Measurements from ENCODE around the gene TPT1. TPM values are rescaled to one million over a fixed set of nuclear protein-coding genes. Genes with fewer than 3 reads are reported as not detected.
"Not testable (repeated sequence)": the region's sequence is repeated elsewhere in the genome, so short reads cannot be mapped to it uniquely, and the experiment has no call there.

TPT1 gene
- 3,472 and 4,120 TPM in 2 replicates for total RNA-seq (ENCODE audit: low replicate concordance)
- long read RNA-seq, full-length matches to known transcripts: 3,968 of 4,027 reads
- long read RNA-seq, partial matches to known transcripts: 19 of 4,027 reads
- long read RNA-seq, other reads (novel, unspliced or antisense): 40 of 4,027 reads

DNA sequence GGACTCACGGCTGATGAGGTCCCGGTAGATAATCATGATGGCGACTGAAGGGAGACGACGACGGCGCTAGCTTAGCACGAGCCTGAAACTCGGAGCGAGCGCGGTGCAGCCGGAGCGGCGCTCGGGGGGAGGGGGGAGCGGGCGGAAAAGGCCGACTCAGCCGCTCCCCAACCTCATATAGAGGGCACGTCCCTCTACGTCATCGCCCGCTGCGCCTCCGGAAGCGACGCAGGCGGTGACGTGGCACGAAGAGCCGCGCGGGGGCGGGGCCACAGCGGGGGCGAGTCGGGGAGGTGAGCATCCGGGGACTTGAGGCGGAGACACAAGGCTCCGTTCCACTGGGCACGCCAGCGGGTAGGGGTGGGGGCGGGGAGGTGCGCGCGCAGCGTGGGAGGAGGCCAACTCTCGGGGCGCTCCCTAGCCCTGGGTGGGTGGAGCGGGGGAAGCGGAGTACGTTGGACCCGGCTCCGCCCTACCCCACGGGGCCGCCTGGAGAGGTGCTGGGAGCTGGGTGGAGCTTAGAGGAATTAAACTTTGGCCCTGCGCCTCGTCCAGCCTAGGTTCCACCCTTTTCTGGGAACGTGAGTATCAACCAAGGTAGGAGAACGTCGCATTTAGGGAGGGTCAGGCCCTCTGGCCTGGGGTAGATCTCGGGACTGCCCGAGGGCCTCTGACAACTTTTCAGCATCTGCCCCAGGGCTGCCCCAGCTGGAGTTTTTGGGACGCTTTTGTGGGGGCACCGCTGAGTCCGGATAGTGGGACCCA lies at the start of gene TPT1:
Gene TPT1 (minus strand): TSS at position 150 of the 765 bp plus-strand sequence. CDS start 114 bp downstream, at position 36.
- Mint-ChIP-seq H3K36me3 (peaks cover 49% of the 10 kb centered on the region), H3K27ac (peak within 1 kb of the TSS; percentile 99), H3K9me3 (no peaks in the 10 kb centered on the region), H3K27me3 (no peaks in the 10 kb centered on the region), H3K4me1 (ENCODE audit: unreplicated experiment) (peaks cover 33% of the 10 kb centered on the region), H3K4me3 (peak within 1 kb of the TSS; percentile 97)
- TF ChIP-seq, protein P1, sequence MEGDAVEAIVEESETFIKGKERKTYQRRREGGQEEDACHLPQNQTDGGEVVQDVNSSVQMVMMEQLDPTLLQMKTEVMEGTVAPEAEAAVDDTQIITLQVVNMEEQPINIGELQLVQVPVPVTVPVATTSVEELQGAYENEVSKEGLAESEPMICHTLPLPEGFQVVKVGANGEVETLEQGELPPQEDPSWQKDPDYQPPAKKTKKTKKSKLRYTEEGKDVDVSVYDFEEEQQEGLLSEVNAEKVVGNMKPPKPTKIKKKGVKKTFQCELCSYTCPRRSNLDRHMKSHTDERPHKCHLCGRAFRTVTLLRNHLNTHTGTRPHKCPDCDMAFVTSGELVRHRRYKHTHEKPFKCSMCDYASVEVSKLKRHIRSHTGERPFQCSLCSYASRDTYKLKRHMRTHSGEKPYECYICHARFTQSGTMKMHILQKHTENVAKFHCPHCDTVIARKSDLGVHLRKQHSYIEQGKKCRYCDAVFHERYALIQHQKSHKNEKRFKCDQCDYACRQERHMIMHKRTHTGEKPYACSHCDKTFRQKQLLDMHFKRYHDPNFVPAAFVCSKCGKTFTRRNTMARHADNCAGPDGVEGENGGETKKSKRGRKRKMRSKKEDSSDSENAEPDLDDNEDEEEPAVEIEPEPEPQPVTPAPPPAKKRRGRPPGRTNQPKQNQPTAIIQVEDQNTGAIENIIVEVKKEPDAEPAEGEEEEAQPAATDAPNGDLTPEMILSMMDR (conservative IDR thresholded peaks at IDR 0.05): no peak
- DNase-seq (ENCODE audit: extremely low spot score, unreplicated experiment): peak; percentile 99

DNA sequence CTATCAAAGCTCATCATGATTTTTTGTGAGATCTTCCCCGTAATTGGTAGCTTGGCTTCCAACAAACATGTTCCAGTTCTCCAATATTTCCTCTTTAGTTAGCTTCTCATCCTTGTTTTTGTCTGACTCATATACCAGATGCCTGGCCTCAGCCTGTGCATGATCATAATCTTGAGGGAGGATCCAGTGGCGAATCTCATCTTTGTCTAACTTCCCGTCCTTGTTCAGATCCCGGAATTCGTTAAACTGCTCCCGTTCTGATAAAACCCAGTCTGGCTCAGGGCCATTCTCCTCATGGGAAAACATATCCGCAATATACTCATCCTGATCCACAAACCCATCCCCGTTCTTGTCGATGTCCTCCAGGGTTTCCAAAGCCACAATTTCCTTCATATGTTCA lies 49.4 kb upstream of the TPT1 start:
- peaks cover 21% of the 10 kb centered on the region for H3K36me3 Mint-ChIP-seq
- H3K4me3 Mint-ChIP-seq; H3K9me3 Mint-ChIP-seq; H3K27ac Mint-ChIP-seq; H3K27me3 Mint-ChIP-seq; H3K4me1 Mint-ChIP-seq (ENCODE audit: unreplicated experiment); DNase-seq (ENCODE audit: extremely low spot score, unreplicated experiment): not testable (repeated sequence)

DNA sequence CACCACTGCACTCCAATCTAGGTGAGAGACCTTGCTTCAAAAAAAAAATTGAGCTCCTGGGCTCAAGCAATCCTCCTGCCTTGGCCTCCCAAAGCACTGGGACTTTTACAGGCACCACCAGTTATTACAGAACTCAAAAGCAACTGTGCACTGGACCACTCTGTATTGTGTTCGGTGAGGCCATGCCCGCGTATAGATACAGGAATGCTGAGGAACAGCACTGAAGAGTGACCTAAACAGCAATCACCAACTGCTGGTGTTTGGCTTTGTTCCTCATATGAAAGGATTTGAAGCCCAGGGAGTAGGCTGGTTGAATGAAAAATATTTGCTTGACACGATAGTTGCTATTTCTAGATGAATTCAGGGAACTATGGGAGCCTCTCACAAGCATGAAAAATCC lies 47.7 kb upstream of the TPT1 start:
- Mint-ChIP-seq H3K36me3 (peaks cover 29% of the 10 kb centered on the region), H3K4me3 (no peak overlapping the region), H3K27ac (no peak overlapping the region), H3K4me1 (ENCODE audit: unreplicated experiment) (no peaks in the 10 kb centered on the region), H3K27me3 (no peaks in the 10 kb centered on the region), H3K9me3 (no peaks in the 10 kb centered on the region)
- TF ChIP-seq, protein P1 (conservative IDR thresholded peaks at IDR 0.05): no peak
- DNase-seq (ENCODE audit: extremely low spot score, unreplicated experiment): no peak

DNA sequence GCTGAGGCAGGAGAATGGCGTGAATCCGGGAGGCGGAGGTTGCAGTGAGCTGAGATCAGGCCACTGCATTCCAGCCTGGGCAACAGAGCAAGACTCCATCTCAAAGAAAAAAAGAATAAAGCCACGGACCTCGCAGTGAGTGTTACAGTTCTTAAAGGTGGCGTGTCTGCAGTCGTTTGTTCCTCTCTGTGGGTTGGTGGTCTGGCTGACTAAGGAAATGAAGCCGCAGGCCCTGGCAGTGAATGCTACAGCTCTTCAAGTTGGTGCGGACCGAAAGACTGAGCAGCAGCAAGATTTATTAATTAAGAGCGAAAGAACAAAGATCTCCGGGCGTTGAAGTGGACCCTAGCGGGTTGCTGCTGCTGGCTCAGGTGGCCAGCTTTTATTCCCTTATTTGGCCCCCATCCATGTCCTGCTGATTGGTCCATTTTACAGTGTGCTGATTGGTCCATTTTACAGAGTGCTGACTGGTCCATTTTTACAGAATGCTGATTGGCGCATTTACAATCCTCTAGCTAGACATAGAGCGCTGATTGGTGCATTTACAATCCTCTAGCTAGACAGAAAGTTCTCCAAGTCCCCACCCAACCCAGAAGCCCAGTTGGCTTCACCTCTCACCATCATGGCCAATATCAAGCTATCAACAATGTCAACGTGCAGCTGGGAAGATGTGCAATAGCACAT lies 46.1 kb upstream of the TPT1 start:
- DNase-seq (ENCODE audit: extremely low spot score, unreplicated experiment); H3K4me3 Mint-ChIP-seq; H3K27me3 Mint-ChIP-seq; H3K4me1 Mint-ChIP-seq (ENCODE audit: unreplicated experiment); H3K27ac Mint-ChIP-seq; H3K9me3 Mint-ChIP-seq: not testable (repeated sequence)
- H3K36me3 Mint-ChIP-seq: peaks cover 27% of the 10 kb centered on the region

DNA sequence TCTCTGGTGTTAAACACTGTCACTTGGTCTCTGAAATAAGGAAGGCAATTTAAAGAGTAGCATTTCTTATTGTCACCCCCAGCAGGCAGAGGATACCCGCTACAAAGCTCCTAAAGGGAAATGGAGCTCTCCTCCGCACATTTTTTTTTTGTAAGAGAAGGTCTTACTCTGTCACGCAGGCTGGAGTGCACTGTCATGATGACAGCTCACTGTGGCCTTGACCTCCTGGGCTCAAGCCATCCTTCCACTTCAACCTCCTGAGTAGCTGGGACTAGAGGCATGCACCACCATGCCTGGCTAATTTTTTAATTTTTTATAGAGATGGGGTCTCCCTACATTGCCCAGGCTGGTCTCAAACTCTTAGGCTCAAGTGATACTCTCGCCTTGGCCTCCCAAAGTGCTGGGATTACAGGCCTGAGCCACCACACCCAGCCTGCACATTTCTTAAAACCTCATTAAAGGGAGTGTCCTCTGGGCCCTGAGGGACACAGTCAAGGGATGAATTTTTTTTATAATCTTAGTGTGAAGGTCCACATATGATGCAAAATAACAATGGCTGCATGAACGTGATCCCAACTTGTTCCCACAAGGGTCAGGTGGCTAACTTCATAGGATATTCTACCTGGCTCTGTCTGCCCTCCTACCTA lies 45.0 kb upstream of the TPT1 start:
- Mint-ChIP-seq H3K27ac (no peak overlapping the region), H3K4me3 (no peak overlapping the region), H3K4me1 (ENCODE audit: unreplicated experiment) (no peaks in the 10 kb centered on the region), H3K27me3 (no peaks in the 10 kb centered on the region), H3K9me3 (no peaks in the 10 kb centered on the region), H3K36me3 (peaks cover 25% of the 10 kb centered on the region)
- DNase-seq (ENCODE audit: extremely low spot score, unreplicated experiment): no peak
- TF ChIP-seq, protein P1 (conservative IDR thresholded peaks at IDR 0.05): no peak

GRCh38 chr13:45385320-45385719 lies 44.3 kb upstream of the TPT1 start:
- Mint-ChIP-seq H3K27ac (no peak overlapping the region), H3K9me3 (no peaks in the 10 kb centered on the region), H3K36me3 (peaks cover 18% of the 10 kb centered on the region), H3K27me3 (no peaks in the 10 kb centered on the region), H3K4me1 (ENCODE audit: unreplicated experiment) (no peaks in the 10 kb centered on the region), H3K4me3 (no peak overlapping the region)
- TF ChIP-seq, protein P1 (conservative IDR thresholded peaks at IDR 0.05): no peak
- no peak for DNase-seq (ENCODE audit: extremely low spot score, unreplicated experiment)

Data from type B pancreatic cell (in vitro differentiated cells).